OCI-LY1 (cell line): Measurements from ENCODE around the gene PPP1R9A.

ENCODE experiments used
- H2AFZ ChIP-seq: fragments of 200-600 bp; sonication (generic), shearing (Covaris generic); 2 replicates; pipeline ENCODE4 v1.6.0; 2014; ENCODE audit warnings: antibody characterized with exemption, mild to moderate bottlenecking, low read length
- H3F3A ChIP-seq: fragments of 200-600 bp; sonication (generic), shearing (Covaris generic); 2 replicates; pipeline ENCODE4 v1.6.0; 2014; ENCODE audit warnings: mild to moderate bottlenecking, antibody characterized with exemption, low read length, moderate library complexity; ENCODE audit not compliant: insufficient read depth
- H3K27ac ChIP-seq: fragments of 200-600 bp; sonication (generic); 2 replicates; pipeline ENCODE4 v1.5.1; 2014; ENCODE audit warnings: low read length, mixed run types, mild to moderate bottlenecking, low read depth; ENCODE audit not compliant: poor library complexity, severe bottlenecking
- H3K27me3 ChIP-seq: fragments of 200-600 bp; sonication (generic); 2 replicates; pipeline ENCODE4 v1.6.0; 2014; ENCODE audit warnings: antibody characterized with exemption, mild to moderate bottlenecking, low read length, moderate library complexity; ENCODE audit not compliant: insufficient read depth
- H3K36me3 ChIP-seq: fragments of 200-600 bp; sonication (generic); 2 replicates; pipeline ENCODE4 v1.6.1; 2014; ENCODE audit warnings: mild to moderate bottlenecking, antibody characterized with exemption, low read length, moderate library complexity, mixed read lengths; ENCODE audit not compliant: insufficient read depth
- H3K4me1 ChIP-seq: fragments of 200-600 bp; sonication (generic); 2 replicates; pipeline ENCODE4 v1.5.1; 2014; ENCODE audit warnings: mild to moderate bottlenecking, low read length, moderate library complexity; ENCODE audit not compliant: insufficient read depth, severe bottlenecking
- H3K4me2 ChIP-seq: fragments of 200-600 bp; sonication (generic), shearing (Covaris generic); 2 replicates; pipeline ENCODE4 v1.6.1; 2014; ENCODE audit warnings: low read length
- H3K4me3 ChIP-seq: fragments of 200-600 bp; sonication (generic); 2 replicates; pipeline ENCODE4 v1.5.1; 2014; ENCODE audit warnings: low read length, low read depth, mild to moderate bottlenecking, mixed read lengths; ENCODE audit not compliant: poor library complexity, severe bottlenecking
- H3K79me2 ChIP-seq: fragments of 200-600 bp; shearing (Covaris generic); 2 replicates; pipeline ENCODE4 v1.6.1; 2016; ENCODE audit warnings: mixed run types, low read length, mixed read lengths; ENCODE audit not compliant: insufficient read depth
- H3K9ac ChIP-seq: fragments of 200-600 bp; sonication (generic), shearing (Covaris generic); 2 replicates; pipeline ENCODE4 v1.6.1; 2014; ENCODE audit warnings: mild to moderate bottlenecking, low read length, mixed read lengths
- H3K9me2 ChIP-seq: fragments of 200-600 bp; sonication (generic), shearing (Covaris generic); 2 replicates; pipeline ENCODE4 v1.6.1; 2014; ENCODE audit warnings: low read depth, mild to moderate bottlenecking, low read length, mixed read lengths
- H3K9me3 ChIP-seq: fragments of 200-600 bp; shearing (Covaris generic); 2 replicates; pipeline ENCODE4 v1.6.1; 2014; ENCODE audit warnings: low read length, mixed read lengths
- H4K20me1 ChIP-seq: fragments of 200-600 bp; sonication (generic), shearing (Covaris generic); 2 replicates; pipeline ENCODE4 v1.6.0; 2016; ENCODE audit warnings: mild to moderate bottlenecking, low read length; ENCODE audit not compliant: insufficient read depth
- CTCF ChIP-seq: fragments of 200-600 bp; sonication (generic), shearing (Covaris generic); IDR thresholded peaks from 2 replicates; pipeline ENCODE4 v1.5.1; 2017; ENCODE audit warnings: mild to moderate bottlenecking, antibody characterized with exemption, low read length, moderate library complexity, mixed read lengths
- EZH2 ChIP-seq: fragments of 200-600 bp; sonication (generic), shearing (Covaris generic); IDR thresholded peaks from 2 replicates; pipeline ENCODE4 v1.8.0; 2017; ENCODE audit warnings: borderline replicate concordance, mixed run types, mild to moderate bottlenecking, antibody characterized with exemption, low read length, moderate library complexity, mixed read lengths

Gene PPP1R9A

GRCh38 chr7:95018021-95018420 is 110.6 kb downstream of the PPP1R9A start:
- no peak overlapping the region for H3K27ac ChIP-seq
- H3K4me2 ChIP-seq, result no peak overlapping the region
- H3K36me3 ChIP-seq, result no peaks in the 10 kb centered on the region
- no peaks in the 10 kb centered on the region for H3K79me2 ChIP-seq
- H3K9me3 ChIP-seq, result no peaks in the 10 kb centered on the region
- H3K9ac ChIP-seq, result no peak overlapping the region
- no peaks in the 10 kb centered on the region for H3K9me2 ChIP-seq
- H3K27me3 ChIP-seq, result no peaks in the 10 kb centered on the region
- H3F3A ChIP-seq, result no peaks in the 10 kb centered on the region
- no peak for TF ChIP-seq EZH2
- no peak overlapping the region for H3K4me3 ChIP-seq
- no peak overlapping the region for H2AFZ ChIP-seq
- no peaks in the 10 kb centered on the region for H4K20me1 ChIP-seq
- H3K4me1 ChIP-seq, result no peaks in the 10 kb centered on the region

GRCh38 chr7:95026018-95026417 is 118.6 kb downstream of the PPP1R9A start:
- Histone ChIP-seq H3K79me2 (no peaks in the 10 kb centered on the region), H3K4me3 (no peak overlapping the region), H3K9me2 (no peaks in the 10 kb centered on the region), H3K27ac (no peak overlapping the region), H3F3A (no peaks in the 10 kb centered on the region), H3K9me3 (no peaks in the 10 kb centered on the region), H3K4me2 (no peak overlapping the region), H2AFZ (no peak overlapping the region), H4K20me1 (no peaks in the 10 kb centered on the region), H3K9ac (no peak overlapping the region), H3K36me3 (no peaks in the 10 kb centered on the region), H3K4me1 (no peaks in the 10 kb centered on the region), H3K27me3 (no peaks in the 10 kb centered on the region)
- no peak for TF ChIP-seq EZH2
- TF ChIP-seq CTCF, result no peak

- no peaks in the 10 kb centered on the region for H4K20me1 ChIP-seq
- no peak overlapping the region for H3K4me3 ChIP-seq
- H3K79me2 ChIP-seq, result no peaks in the 10 kb centered on the region
- H3K4me1 ChIP-seq, result no peaks in the 10 kb centered on the region
- H3K27ac ChIP-seq, result no peak overlapping the region
- no peaks in the 10 kb centered on the region for H3K27me3 ChIP-seq
- no peaks in the 10 kb centered on the region for H3F3A ChIP-seq
- no peak overlapping the region for H3K9ac ChIP-seq
- H2AFZ ChIP-seq, result no peak overlapping the region
- H3K9me2 ChIP-seq, result no peaks in the 10 kb centered on the region
- no peak for TF ChIP-seq CTCF
- TF ChIP-seq EZH2, result no peak
- no peak overlapping the region for H3K4me2 ChIP-seq
- H3K36me3 ChIP-seq, result no peaks in the 10 kb centered on the region
- H3K9me3 ChIP-seq, result no peaks in the 10 kb centered on the region
Observed at GRCh38 chr7:95026421-95027072, 119.2 kb downstream of the PPP1R9A start.
